HL-60 (cell line): Measurements from ENCODE around the gene SP110.

ENCODE experiments used
- DNase-seq, 2 experiments: peaks; one replicate each; pipeline ENCODE4 v3.0.0-alpha.2; 2010 to 2020; ENCODE audit warnings: low read depth in 1 of 2, low spot score in 1 of 2
- H3K27ac ChIP-seq: fragments of 250-450 bp; sonication (Bioruptor Pico); replicated peaks from 2 replicates; pipeline ENCODE4 v1.5.1; 2020; ENCODE audit warnings: mild to moderate bottlenecking, moderate library complexity
- H3K27me3 ChIP-seq: fragments of 250-450 bp; sonication (Bioruptor Pico); 2 replicates; pipeline ENCODE4 v1.5.1; 2021; ENCODE audit warnings: mild to moderate bottlenecking, moderate library complexity; ENCODE audit not compliant: insufficient read depth, poor library complexity, severe bottlenecking
- H3K4me3 ChIP-seq: replicated peaks from 2 replicates; pipeline ENCODE4 v1.5.1; 2011; ENCODE audit warnings: mild to moderate bottlenecking, control low read depth, low read length; ENCODE audit not compliant: insufficient read depth
- CTCF ChIP-seq: IDR thresholded peaks from one replicate; pipeline ENCODE4 v1.5.1; 2011; ENCODE audit warnings: low read length, control low read depth, inconsistent platforms; ENCODE audit not compliant: insufficient read depth
- GABPA ChIP-seq: IDR thresholded peaks from 2 replicates; pipeline ENCODE4 v1.6.1; 2012; ENCODE audit warnings: low read depth
- POLR2AphosphoS5 ChIP-seq: IDR thresholded peaks from 2 replicates; pipeline ENCODE4 v1.6.1; 2012; ENCODE audit warnings: low read depth
- REST ChIP-seq: IDR thresholded peaks from 2 replicates; pipeline ENCODE4 v1.6.1; 2012; ENCODE audit warnings: low read depth; ENCODE audit not compliant: insufficient replicate concordance
- SPI1 ChIP-seq: IDR thresholded peaks from 2 replicates; pipeline ENCODE4 v1.6.1; 2012; ENCODE audit warnings: low read depth, mild to moderate bottlenecking, borderline replicate concordance

SP110 gene

GRCh38 chr2:230170532-230170931 lies 49.3 kb downstream of the SP110 start:
- Histone ChIP-seq H3K4me3 (no peak overlapping the region), H3K27me3 (no peaks in the 10 kb centered on the region), H3K27ac (peak overlapping the region; percentile 37)
- TF ChIP-seq SPI1 (no peak), POLR2AphosphoS5 (0 out of 2 replicates have a peak, but pooled peaks have one; percentile 34)
- peak; percentile 72 to 79 for DNase-seq

- DNase-seq, result peak in 1 of 2 experiments; percentile 31
- TF ChIP-seq POLR2AphosphoS5 (no peak), CTCF (no peak), GABPA (no peak), REST (no peak), SPI1 (no peak)
- Histone ChIP-seq H3K4me3 (no peak overlapping the region), H3K27ac (no peak overlapping the region), H3K27me3 (no peaks in the 10 kb centered on the region)
Observed at GRCh38 chr2:230166557-230167170, 53.1 kb downstream of the SP110 start.

GRCh38 chr2:230164139-230164538 lies 55.6 kb downstream of the SP110 start:
- TF ChIP-seq SPI1 (no peak), REST (no peak)

GRCh38 chr2:230162981-230163380 lies 56.8 kb downstream of the SP110 start:
- TF ChIP-seq POLR2AphosphoS5, result no peak
- TF ChIP-seq CTCF, result no peak
- TF ChIP-seq SPI1, result no peak
- no peak for TF ChIP-seq GABPA
- TF ChIP-seq REST, result no peak

More at GRCh38 chr2:230164139-230164538, 55.6 kb downstream of the SP110 start:
- Histone ChIP-seq H3K27ac (no peak overlapping the region), H3K27me3 (no peaks in the 10 kb centered on the region), H3K4me3 (no peak overlapping the region)
- DNase-seq, result no peak

More at GRCh38 chr2:230162981-230163380, 56.8 kb downstream of the SP110 start:
- Histone ChIP-seq H3K27me3 (no peaks in the 10 kb centered on the region), H3K27ac (no peak overlapping the region), H3K4me3 (no peak overlapping the region)
- DNase-seq, result peak in 1 of 2 experiments; percentile 6
